HCT116 (cell line): Measurements from ENCODE around the gene FAM20C.

ENCODE experiments used
- FOSL1 ChIP-seq: IDR thresholded peaks from 2 replicates; pipeline ENCODE4 v1.6.1; 2012; ENCODE audit warnings: low read depth
- POLR2AphosphoS5 ChIP-seq: IDR thresholded peaks from 2 replicates; pipeline ENCODE4 v1.6.1; 2011; ENCODE audit warnings: mild to moderate bottlenecking, low read depth, low read length, moderate library complexity
- ZNF274 ChIP-seq: fragments of 200-500 bp; sonication (Bioruptor generic); IDR thresholded peaks from 2 replicates; pipeline ENCODE4 v1.6.1; 2014; ENCODE audit warnings: mild to moderate bottlenecking, low read depth, low read length, inconsistent platforms
- TF ChIP-seq, protein P1 (sequence below), 3 experiments: fragments of 200-600 bp in 1 of 3; sonication (generic) in 1 of 3; IDR thresholded peaks in 2 of 3; conservative IDR thresholded peaks in 1 of 3; 2 replicates each; pipeline ENCODE4 v1.5.1; 2012 to 2017; ENCODE audit warnings: low read depth in 2 of 3, low read length in 2 of 3, antibody characterized with exemption in 1 of 3, borderline replicate concordance in 1 of 3, control low read depth in 1 of 3, mild to moderate bottlenecking in 1 of 3, mixed read lengths in 1 of 3, mixed run types in 1 of 3, moderate library complexity in 1 of 3; ENCODE audit not compliant: insufficient read depth in 1 of 3

DNA sequence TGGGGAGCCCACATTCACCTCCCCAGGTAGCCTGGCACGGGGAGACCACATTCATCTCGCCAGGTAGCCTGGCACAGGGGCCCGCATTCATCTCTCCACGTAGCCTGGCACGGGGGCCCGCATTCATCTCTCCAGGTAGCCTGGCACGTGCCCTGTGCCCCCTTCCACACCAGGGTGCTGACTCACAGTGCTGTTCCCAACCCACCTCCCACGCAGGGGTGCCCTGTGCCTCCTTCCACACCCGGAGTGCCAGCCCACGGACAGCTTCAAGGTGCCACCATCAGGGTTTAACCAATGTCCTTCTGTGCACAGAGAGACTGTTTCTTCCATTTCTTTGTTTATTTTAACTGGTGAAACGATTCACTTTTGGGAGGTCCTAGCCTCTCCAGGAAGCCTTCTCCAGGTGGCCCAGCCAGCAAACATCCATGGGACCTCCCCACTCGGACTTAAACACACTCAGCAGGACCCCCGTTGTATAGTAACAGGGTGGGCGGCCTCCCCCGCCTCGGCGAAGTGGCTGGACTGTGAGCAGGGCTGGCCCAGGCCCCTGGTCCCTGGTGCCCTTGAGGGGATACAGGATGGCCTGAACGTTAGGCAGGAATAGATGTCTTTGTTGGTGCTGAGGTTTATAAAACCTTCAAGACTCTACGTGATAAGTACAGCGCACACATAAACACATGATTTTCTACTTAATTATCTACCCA lies 56.5 kb downstream of the FAM20C start:
- TF ChIP-seq, protein P1, sequence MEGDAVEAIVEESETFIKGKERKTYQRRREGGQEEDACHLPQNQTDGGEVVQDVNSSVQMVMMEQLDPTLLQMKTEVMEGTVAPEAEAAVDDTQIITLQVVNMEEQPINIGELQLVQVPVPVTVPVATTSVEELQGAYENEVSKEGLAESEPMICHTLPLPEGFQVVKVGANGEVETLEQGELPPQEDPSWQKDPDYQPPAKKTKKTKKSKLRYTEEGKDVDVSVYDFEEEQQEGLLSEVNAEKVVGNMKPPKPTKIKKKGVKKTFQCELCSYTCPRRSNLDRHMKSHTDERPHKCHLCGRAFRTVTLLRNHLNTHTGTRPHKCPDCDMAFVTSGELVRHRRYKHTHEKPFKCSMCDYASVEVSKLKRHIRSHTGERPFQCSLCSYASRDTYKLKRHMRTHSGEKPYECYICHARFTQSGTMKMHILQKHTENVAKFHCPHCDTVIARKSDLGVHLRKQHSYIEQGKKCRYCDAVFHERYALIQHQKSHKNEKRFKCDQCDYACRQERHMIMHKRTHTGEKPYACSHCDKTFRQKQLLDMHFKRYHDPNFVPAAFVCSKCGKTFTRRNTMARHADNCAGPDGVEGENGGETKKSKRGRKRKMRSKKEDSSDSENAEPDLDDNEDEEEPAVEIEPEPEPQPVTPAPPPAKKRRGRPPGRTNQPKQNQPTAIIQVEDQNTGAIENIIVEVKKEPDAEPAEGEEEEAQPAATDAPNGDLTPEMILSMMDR (IDR thresholded peaks at IDR 0.05 in 2 of 3, conservative IDR thresholded peaks at IDR 0.05 in 1 of 3; ENCODE audit: borderline replicate concordance in 1 of 3, insufficient read depth in 1 of 3, low read depth in 2 of 3, low read length in 2 of 3), result no peak
- no peak for TF ChIP-seq POLR2AphosphoS5
- no peak for TF ChIP-seq FOSL1
- no peak for TF ChIP-seq ZNF274
